Natural killer cell (primary cell): ENCODE measurements around the gene ANK2. TPM values are rescaled to one million over a fixed set of nuclear protein-coding genes. Genes with fewer than 3 reads are reported as not detected.

Experiments
- ATAC-seq, 3 donors: fragments of 150-1000 bp in 2 of 3; fragments of 200-7000 bp in 1 of 3; cut with Tn5 transposase; 1 replicate in 1 of 3; 2 replicates in 2 of 3; pipeline ENCODE4 v1.10.0; 2021; ENCODE audit warnings: mild to moderate bottlenecking in 2 of 3, moderate library complexity in 2 of 3
- DNase-seq, 2 donors: peaks; one replicate each; pipeline versions ENCODE4 v3.0.0 to v3.0.0-alpha.2; 2013 to 2021; ENCODE audit warnings: mixed read lengths in 1 of 2
- H3K27ac ChIP-seq: one replicate; pipeline ENCODE4 v1.5.1; 2013; ENCODE audit warnings: mild to moderate bottlenecking, low read length
- H3K27me3 ChIP-seq: one replicate; pipeline ENCODE4 v1.6.1; 2013; ENCODE audit warnings: low read length; ENCODE audit not compliant: control insufficient read depth, insufficient read depth
- H3K36me3 ChIP-seq: one replicate; pipeline ENCODE4 v1.6.1; 2013; ENCODE audit warnings: low read length; ENCODE audit not compliant: control insufficient read depth, insufficient read depth
- H3K4me1 ChIP-seq: one replicate; pipeline ENCODE4 v1.6.1; 2013; ENCODE audit warnings: low read length; ENCODE audit not compliant: control insufficient read depth, insufficient read depth
- H3K4me3 ChIP-seq: one replicate; pipeline ENCODE4 v1.5.1; 2013; ENCODE audit warnings: low read length
- H3K9me3 ChIP-seq: one replicate; pipeline ENCODE4 v1.6.1; 2013; ENCODE audit warnings: low read length; ENCODE audit not compliant: control insufficient read depth, insufficient read depth
- H3K27ac Mint-ChIP-seq, 2 donors: one replicate each; pipeline ENCODE4 v1.8.0; 2022; ENCODE audit warnings: mild to moderate bottlenecking in 2 of 2, mixed read lengths in 2 of 2, moderate library complexity in 1 of 2
- H3K27me3 Mint-ChIP-seq, 2 donors: one replicate each; pipeline ENCODE4 v1.8.0; 2022; ENCODE audit warnings: low read depth in 2 of 2, mixed read lengths in 2 of 2
- H3K36me3 Mint-ChIP-seq: one replicate; pipeline ENCODE4 v1.8.0; 2022; ENCODE audit warnings: mixed read lengths
- H3K4me1 Mint-ChIP-seq, 2 donors: one replicate each; pipeline ENCODE4 v1.8.0; 2022; ENCODE audit warnings: mixed read lengths in 2 of 2
- H3K4me3 Mint-ChIP-seq: one replicate; pipeline ENCODE4 v1.8.0; 2022; ENCODE audit warnings: mild to moderate bottlenecking, moderate library complexity, mixed read lengths
- H3K9me3 Mint-ChIP-seq, 2 donors: one replicate each; pipeline ENCODE4 v1.8.0; 2022; ENCODE audit warnings: mixed read lengths in 2 of 2
- WGBS: methylation state at CpG from one replicate; pipeline ENCODE4 v1.1.7; 2013; ENCODE audit warnings: missing lambda C conversion rate; ENCODE audit not compliant: insufficient coverage; 5-methylcytosine and 5-hydroxymethylcytosine counted together
- intact Hi-C: fragments of 100-400 bp; cut with micrococcal nuclease; formaldehyde crosslinking; loops from one replicate; pipeline ENCODE4 v1.14.2; 2022
- total RNA-seq, 4 donors: library from RNA; stranded (reverse); fragments of 120-200 nt in 1 of 4; gene quantifications; one replicate each; pipeline versions ENCODE4 v1.2.3 to v1.2.4, GENCODE V29; 2013 to 2022
- TF ChIP-seq, protein P1 (sequence below): fragments of 200-600 bp; IDR thresholded peaks from one replicate; pipeline ENCODE4 v1.8.0; 2022; ENCODE audit warnings: antibody characterized with exemption

The ANK2 gene
- total RNA-seq, 3 donors from 2014 or later (not counting 1 experiment from before 2014, with no cell fraction given): 0.05 TPM; not detected in 2

DNA sequence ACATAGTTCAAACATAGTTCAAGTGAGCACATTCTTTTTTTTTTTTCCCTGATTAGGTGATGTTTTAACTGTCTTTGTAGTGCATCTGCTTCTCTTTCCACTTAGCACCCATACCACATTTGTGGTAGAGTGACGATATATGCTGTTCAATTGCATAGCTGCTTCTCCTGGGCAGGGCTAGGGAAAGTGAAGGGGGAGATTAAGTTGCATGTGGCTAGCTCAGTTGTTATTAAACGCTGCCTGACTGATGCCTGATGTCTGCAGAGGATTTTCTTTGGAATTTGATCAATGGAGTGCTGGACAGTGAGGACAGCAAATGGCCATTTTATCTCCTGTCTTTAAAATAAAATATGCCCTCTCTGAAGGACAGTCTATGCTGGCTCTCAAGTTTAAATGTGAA, 63.7 kb downstream of the ANK2 start:
- Histone ChIP-seq H3K27ac (no peak overlapping the region), H3K27me3 (no peaks in the 10 kb centered on the region), H3K9me3 (no peaks in the 10 kb centered on the region), H3K4me1 (no peaks in the 10 kb centered on the region), H3K36me3 (no peaks in the 10 kb centered on the region), H3K4me3 (no peak overlapping the region)
- H3K27ac Mint-ChIP-seq: no peak overlapping the region
- DNase-seq (no peak), ATAC-seq (no peak)
- H3K36me3 Mint-ChIP-seq: no peaks in the 10 kb centered on the region
- no peaks in the 10 kb centered on the region for H3K27me3 Mint-ChIP-seq
- no peaks in the 10 kb centered on the region for H3K9me3 Mint-ChIP-seq
- intact Hi-C loops: no loop called here
- TF ChIP-seq, protein P1, sequence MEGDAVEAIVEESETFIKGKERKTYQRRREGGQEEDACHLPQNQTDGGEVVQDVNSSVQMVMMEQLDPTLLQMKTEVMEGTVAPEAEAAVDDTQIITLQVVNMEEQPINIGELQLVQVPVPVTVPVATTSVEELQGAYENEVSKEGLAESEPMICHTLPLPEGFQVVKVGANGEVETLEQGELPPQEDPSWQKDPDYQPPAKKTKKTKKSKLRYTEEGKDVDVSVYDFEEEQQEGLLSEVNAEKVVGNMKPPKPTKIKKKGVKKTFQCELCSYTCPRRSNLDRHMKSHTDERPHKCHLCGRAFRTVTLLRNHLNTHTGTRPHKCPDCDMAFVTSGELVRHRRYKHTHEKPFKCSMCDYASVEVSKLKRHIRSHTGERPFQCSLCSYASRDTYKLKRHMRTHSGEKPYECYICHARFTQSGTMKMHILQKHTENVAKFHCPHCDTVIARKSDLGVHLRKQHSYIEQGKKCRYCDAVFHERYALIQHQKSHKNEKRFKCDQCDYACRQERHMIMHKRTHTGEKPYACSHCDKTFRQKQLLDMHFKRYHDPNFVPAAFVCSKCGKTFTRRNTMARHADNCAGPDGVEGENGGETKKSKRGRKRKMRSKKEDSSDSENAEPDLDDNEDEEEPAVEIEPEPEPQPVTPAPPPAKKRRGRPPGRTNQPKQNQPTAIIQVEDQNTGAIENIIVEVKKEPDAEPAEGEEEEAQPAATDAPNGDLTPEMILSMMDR: no peak
- H3K4me3 Mint-ChIP-seq: no peak overlapping the region
- H3K4me1 Mint-ChIP-seq: no peaks in the 10 kb centered on the region
- 74% methylated on average over 2 of the region's 2 CpGs for WGBS

DNA sequence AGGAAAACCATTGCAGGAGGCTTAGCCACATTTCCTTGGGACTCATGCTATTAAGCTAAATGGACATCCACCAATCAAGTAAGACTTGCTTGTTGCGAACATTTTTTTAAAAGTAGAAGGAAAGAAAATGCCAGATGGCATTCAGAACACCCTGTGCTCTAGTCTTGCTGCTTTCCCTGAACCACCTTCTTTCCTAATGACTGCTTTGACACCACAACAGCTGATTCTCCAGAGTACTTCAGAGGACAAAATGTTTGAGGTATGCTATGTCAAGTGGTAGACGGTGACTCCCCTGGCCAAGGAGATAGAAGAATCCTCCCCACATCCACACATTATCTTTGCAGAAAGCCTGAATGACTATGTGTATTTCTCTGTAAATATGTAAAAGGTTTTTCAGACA, 65.4 kb downstream of the ANK2 start:
- H3K27ac ChIP-seq: no peak overlapping the region
- no peaks in the 10 kb centered on the region for H3K9me3 ChIP-seq
- intact Hi-C loops: no loop called here
- WGBS: 100% methylated on average over 1 of the region's 2 CpGs
- DNase-seq (no peak), ATAC-seq (no peak)
- TF ChIP-seq, protein P1: no peak
- no peak overlapping the region for H3K27ac Mint-ChIP-seq
- H3K4me3 ChIP-seq: no peak overlapping the region
- H3K36me3 Mint-ChIP-seq: no peaks in the 10 kb centered on the region
- H3K9me3 Mint-ChIP-seq: no peaks in the 10 kb centered on the region
- no peaks in the 10 kb centered on the region for H3K36me3 ChIP-seq
- no peaks in the 10 kb centered on the region for H3K27me3 Mint-ChIP-seq
- H3K4me1 Mint-ChIP-seq: no peaks in the 10 kb centered on the region
- H3K4me1 ChIP-seq: no peaks in the 10 kb centered on the region
- H3K27me3 ChIP-seq: no peaks in the 10 kb centered on the region
- H3K4me3 Mint-ChIP-seq: no peak overlapping the region

DNA sequence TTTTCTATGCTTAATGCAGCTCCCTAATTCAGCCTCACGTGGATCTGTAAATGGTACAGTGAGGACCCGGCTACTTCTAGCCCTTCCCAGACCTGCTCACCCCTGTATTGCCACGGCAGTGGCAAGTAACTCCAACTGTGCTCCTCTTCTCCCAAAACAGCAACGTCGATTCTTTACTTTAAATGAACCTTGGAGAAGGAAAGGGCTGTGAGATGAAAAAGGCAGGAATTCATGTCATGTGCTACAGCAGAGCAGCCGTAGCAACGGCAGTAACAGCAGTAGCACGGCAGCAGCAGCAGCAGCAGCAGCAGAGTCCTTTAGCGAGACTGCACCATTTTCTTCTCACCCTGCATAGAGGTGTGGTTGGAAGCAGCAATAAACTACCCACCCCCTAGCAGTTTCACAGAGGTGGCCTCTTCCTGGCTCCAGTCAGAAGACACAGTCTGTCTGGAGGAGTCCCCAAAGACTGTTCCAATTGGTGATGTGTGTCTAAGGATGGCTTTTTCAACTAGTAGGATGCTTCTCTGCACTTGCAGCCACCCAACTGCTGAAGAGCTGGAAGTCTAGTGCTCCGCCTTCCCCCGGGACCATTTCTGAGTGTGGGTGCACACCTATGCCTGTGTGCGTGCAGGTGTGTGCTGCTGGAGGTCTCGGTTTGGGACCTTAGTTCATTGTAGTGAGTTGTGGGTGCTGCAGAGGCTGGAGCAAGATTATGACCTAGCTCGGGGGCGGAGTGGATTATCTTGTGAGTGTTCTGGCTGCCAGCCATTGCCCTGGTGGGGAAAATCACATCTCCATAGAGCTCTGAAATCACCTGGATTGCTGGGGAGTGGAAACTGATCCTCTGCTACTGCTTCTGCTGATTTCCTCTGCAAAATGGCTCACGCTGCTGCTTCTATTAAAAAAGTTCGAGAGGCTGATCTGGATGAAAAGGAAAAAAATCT, 67.2 kb downstream of the ANK2 start:
- ATAC-seq (no peak), DNase-seq (no peak)
- no peaks in the 10 kb centered on the region for H3K36me3 Mint-ChIP-seq
- 72% methylated on average over 17 of the region's 17 CpGs for WGBS
- H3K4me3 ChIP-seq: no peak overlapping the region
- H3K36me3 ChIP-seq: no peaks in the 10 kb centered on the region
- H3K4me3 Mint-ChIP-seq: no peak overlapping the region
- no peaks in the 10 kb centered on the region for H3K27me3 ChIP-seq
- no peaks in the 10 kb centered on the region for H3K27me3 Mint-ChIP-seq
- no peaks in the 10 kb centered on the region for H3K4me1 ChIP-seq
- intact Hi-C loops: no loop called here
- TF ChIP-seq, protein P1: no peak
- H3K4me1 Mint-ChIP-seq: no peaks in the 10 kb centered on the region
- no peak overlapping the region for H3K27ac ChIP-seq
- H3K27ac Mint-ChIP-seq: no peak overlapping the region
- H3K9me3 Mint-ChIP-seq: no peaks in the 10 kb centered on the region
- H3K9me3 ChIP-seq: no peaks in the 10 kb centered on the region

DNA sequence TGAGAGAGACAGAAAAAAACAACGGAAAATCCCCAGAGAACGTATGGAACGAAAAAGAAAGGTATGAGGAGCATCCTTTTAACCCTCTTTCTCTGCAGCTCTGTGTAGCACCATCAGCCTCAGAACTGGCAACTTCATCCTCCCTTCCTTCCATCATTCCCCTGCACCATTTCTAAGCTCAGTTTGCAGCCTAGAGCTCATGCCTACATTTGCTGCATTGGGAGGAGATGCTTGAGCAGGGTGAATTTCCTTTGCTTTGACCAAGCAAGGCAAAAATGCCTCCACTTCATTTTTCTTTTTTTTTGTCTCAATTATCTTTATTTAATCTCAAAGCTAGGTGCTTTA, 67.9 kb downstream of the ANK2 start:
- ATAC-seq: no peak

More for the DNA sequence above, 67.9 kb downstream of the ANK2 start:
- Histone ChIP-seq H3K36me3 (no peaks in the 10 kb centered on the region), H3K4me1 (no peaks in the 10 kb centered on the region), H3K27me3 (no peaks in the 10 kb centered on the region), H3K9me3 (no peaks in the 10 kb centered on the region), H3K4me3 (no peak overlapping the region), H3K27ac (no peak overlapping the region)
- Mint-ChIP-seq H3K27me3 (no peaks in the 10 kb centered on the region), H3K4me3 (no peak overlapping the region), H3K27ac (no peak overlapping the region), H3K9me3 (no peaks in the 10 kb centered on the region), H3K36me3 (no peaks in the 10 kb centered on the region), H3K4me1 (no peaks in the 10 kb centered on the region)
- DNase-seq: no peak
- intact Hi-C loops: no loop called here
- WGBS: 86% methylated on average over 3 of the region's 3 CpGs
- TF ChIP-seq, protein P1: no peak
